ENCODE measurements around the gene ITGA2B.

DNA sequence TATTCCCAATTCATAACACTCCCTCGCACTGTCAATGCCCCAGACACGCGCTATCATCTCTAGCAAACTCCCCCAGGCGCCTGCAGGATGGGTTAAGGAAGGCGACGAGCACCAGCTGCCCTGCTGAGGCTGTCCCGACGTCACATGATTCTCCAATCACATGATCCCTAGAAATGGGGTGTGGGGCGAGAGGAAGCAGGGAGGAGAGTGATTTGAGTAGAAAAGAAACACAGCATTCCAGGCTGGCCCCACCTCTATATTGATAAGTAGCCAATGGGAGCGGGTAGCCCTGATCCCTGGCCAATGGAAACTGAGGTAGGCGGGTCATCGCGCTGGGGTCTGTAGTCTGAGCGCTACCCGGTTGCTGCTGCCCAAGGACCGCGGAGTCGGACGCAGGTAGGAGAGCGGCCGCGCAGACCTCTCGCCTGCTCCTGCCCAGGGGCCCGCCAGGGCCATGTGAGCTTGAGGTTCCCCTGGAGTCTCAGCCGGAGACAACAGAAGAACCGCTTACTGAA, 44.5 kb downstream of the ITGA2B start, which contains the start of gene GRN:
- TF ChIP-seq CTCF (conservative IDR thresholded peaks at IDR 0.05; ENCODE audit: low read length) (no peak), EZH2phosphoT487 (IDR thresholded peaks at IDR 0.05; ENCODE audit: borderline replicate concordance, low read depth, low read length) (no peak)
